Measurements from ENCODE around the gene PLD6.

DNA sequence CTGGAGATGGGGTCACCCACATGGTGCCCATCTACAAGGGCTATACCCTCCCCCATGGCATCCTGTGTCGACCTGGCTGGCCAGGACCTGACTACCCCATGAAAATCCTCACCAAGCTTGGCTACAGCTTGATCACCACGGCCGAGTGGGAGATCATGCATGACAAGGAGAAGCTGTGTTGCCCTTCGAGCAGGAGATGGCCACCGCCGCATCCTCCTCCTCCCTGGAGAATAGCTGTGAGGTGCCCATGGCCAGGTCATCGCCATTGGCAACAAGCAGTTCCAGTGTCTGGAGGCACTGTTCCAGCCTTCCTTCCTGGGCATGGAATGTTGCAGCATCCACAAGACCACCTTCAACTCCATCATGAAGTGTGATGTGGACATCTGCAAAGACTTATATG lies 36.1 kb upstream of the PLD6 start:
- no peak for TF ChIP-seq EP300 (IDR thresholded peaks at IDR 0.05)
- TF ChIP-seq, protein P1, sequence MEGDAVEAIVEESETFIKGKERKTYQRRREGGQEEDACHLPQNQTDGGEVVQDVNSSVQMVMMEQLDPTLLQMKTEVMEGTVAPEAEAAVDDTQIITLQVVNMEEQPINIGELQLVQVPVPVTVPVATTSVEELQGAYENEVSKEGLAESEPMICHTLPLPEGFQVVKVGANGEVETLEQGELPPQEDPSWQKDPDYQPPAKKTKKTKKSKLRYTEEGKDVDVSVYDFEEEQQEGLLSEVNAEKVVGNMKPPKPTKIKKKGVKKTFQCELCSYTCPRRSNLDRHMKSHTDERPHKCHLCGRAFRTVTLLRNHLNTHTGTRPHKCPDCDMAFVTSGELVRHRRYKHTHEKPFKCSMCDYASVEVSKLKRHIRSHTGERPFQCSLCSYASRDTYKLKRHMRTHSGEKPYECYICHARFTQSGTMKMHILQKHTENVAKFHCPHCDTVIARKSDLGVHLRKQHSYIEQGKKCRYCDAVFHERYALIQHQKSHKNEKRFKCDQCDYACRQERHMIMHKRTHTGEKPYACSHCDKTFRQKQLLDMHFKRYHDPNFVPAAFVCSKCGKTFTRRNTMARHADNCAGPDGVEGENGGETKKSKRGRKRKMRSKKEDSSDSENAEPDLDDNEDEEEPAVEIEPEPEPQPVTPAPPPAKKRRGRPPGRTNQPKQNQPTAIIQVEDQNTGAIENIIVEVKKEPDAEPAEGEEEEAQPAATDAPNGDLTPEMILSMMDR (IDR thresholded peaks at IDR 0.05) = no peak
- no peak for TF ChIP-seq POLR2AphosphoS5 (IDR thresholded peaks at IDR 0.05)
- no peak for TF ChIP-seq POLR2A (IDR thresholded peaks at IDR 0.05)

Measured in gastroesophageal sphincter (tissue), 3 donors.